ENCODE data around the gene DSCAM.

Gene DSCAM

GRCh38 chr21:40227096-40227495 is 619.9 kb downstream of the DSCAM start:
- TF ChIP-seq CTCF (conservative IDR thresholded peaks at IDR 0.05; ENCODE audit: low read depth, low read length): no peak
- no peak overlapping the region for H3K4me3 ChIP-seq (ENCODE audit: low read depth, low read length)
- no peak for DNase-seq (ENCODE audit: low read depth)

- no peak for TF ChIP-seq CTCF (conservative IDR thresholded peaks at IDR 0.05; ENCODE audit: low read depth, low read length)
- no peak for DNase-seq (ENCODE audit: low read depth)
- no peak overlapping the region for H3K4me3 ChIP-seq (ENCODE audit: low read depth, low read length)
Measured at GRCh38 chr21:40215941-40216340, 631.0 kb downstream of the DSCAM start.

GRCh38 chr21:40210251-40210650 is 636.7 kb downstream of the DSCAM start:
- no peak overlapping the region for H3K4me3 ChIP-seq (ENCODE audit: low read depth, low read length)
- DNase-seq (ENCODE audit: low read depth): no peak
- no peak for TF ChIP-seq CTCF (conservative IDR thresholded peaks at IDR 0.05; ENCODE audit: low read depth, low read length)

DNA sequence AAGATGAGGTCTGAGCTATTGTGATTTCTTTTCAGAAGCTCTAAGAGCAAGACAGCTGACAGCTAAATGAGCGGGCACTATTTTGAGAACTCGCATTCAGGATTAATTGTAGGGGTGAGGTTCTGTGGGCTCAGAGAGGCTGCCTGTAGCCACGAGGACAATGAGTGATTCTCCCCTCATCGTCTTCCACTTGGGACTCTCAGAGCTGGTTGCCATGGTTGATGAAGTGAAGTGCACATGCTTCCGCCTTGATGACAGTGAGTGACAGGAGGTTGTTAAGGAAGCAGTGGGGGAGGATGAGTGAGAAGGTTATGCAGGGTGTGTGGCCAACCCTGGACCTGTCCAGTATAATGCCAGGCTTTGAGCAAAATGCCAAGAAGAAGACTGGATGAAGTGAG is 638.0 kb downstream of the DSCAM start:
- no peak for DNase-seq (ENCODE audit: low read depth)
- no peak overlapping the region for H3K4me3 ChIP-seq (ENCODE audit: low read depth, low read length)
- TF ChIP-seq CTCF (conservative IDR thresholded peaks at IDR 0.05; ENCODE audit: low read depth, low read length): no peak

- H3K4me3 ChIP-seq (ENCODE audit: low read depth, low read length): no peak overlapping the region
- no peak for DNase-seq (ENCODE audit: low read depth)
- TF ChIP-seq CTCF (conservative IDR thresholded peaks at IDR 0.05; ENCODE audit: low read depth, low read length): no peak
Measured at GRCh38 chr21:40208206-40208947, 638.6 kb downstream of the DSCAM start.

DNA sequence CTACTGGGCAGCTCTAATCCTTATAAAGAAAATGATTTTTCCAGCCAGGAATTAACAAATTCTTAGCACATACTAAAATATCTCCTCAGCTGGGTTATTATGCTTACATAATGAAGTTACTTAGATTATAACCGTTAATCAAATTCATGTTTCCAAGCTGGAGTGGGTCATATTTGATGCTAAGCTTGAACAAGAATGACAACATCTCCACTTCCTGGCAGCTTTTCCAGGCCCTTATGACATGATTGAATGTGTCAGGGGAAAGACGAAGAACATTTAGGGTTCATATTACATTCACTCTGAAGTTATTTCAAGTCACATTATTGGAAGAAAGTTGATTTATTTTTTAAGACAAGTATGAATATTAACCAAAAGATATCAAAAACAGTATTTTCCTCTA is 646.0 kb downstream of the DSCAM start:
- no peak for TF ChIP-seq CTCF (conservative IDR thresholded peaks at IDR 0.05; ENCODE audit: low read depth, low read length)
- H3K4me3 ChIP-seq (ENCODE audit: low read depth, low read length): no peak overlapping the region
- no peak for DNase-seq (ENCODE audit: low read depth)

DNA sequence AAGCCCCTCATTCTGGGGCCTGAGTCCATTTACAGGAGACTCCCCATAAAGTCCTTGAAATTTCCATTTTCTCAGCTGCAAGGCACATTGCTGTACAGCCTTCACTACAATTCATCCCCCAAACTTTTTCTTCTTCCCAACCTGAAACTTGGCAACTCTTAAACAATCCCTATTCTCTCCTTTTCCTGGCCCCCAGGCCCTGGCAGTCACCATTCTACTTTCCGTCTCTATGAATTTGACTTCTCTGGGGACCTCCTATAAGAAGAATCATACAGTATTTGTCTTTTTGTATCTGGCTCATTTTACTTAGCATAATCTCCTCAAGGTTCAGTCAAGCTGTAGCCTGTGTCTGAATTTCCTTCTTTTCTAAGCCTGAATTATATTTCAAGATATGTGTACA is 646.8 kb downstream of the DSCAM start:
- DNase-seq (ENCODE audit: low read depth): no peak
- no peak for TF ChIP-seq CTCF (conservative IDR thresholded peaks at IDR 0.05; ENCODE audit: low read depth, low read length)
- H3K4me3 ChIP-seq (ENCODE audit: low read depth, low read length): no peak overlapping the region
